ENCODE measurements around the gene WDR31. TPM values are rescaled to one million over a fixed set of nuclear protein-coding genes. Genes with fewer than 3 reads are reported as not detected.
A peak's percentile ranks its signal among the peaks of the same experiment; 100 is the strongest.

Gene WDR31
- polyA plus RNA-seq, 1 donor (not counting 4 experiments of a cell fraction or from before 2014, with no cell fraction given), result 0.94 TPM

DNA sequence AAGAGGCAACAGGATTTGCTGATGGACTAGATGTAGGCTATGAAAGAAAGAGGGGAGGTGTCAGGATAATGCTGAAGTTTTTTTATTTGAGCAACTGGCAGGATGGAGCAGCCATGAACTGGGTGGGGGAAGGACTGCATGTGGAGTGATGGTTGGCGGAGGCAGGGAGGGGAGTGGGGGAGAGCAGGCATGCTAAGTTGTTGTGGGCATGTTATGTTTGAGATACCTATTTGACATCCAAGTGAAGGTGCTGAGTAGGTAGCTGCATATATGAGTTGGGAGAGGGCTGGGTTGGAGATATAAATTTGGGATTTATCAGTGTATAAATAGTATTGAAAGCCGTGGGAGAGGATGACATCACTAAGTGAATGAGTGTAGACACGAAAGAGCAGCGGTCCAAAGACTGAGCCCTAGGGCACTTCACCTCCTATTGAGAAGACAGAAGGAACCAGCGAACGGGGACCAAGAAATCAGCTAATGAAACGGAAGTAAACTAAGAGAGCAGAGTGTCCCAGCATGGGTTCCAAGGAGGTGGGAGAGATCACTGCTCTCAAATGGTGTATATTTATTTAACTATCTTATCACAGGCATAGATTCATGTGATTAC is 16.7 kb upstream of the WDR31 start:
- Histone ChIP-seq H3K9me1 (ENCODE audit: control insufficient read depth, extremely low read depth, insufficient read depth, low read length) (no peaks in the 10 kb centered on the region), H3K36me3 (ENCODE audit: control insufficient read depth in 2 of 2, extremely low read depth in 1 of 2, insufficient read depth in 2 of 2, low read length in 2 of 2) (no peaks in the 10 kb centered on the region), H3K79me2 (ENCODE audit: control insufficient read depth, insufficient read depth, low read length) (no peaks in the 10 kb centered on the region), H3K9me3 (ENCODE audit: control insufficient read depth, low read depth, low read length) (no peaks in the 10 kb centered on the region), H3K4me2 (ENCODE audit: control insufficient read depth, extremely low read depth, insufficient read depth, low read depth, low read length) (no peak overlapping the region), H3K4me1 (ENCODE audit: control insufficient read depth, extremely low read depth, insufficient read depth, low read length) (peaks cover 7% of the 10 kb centered on the region), H4K20me1 (ENCODE audit: control insufficient read depth, extremely low read depth, insufficient read depth, low read length) (no peaks in the 10 kb centered on the region), H3K27me3 (ENCODE audit: control insufficient read depth, extremely low read depth, insufficient read depth, low read length) (no peaks in the 10 kb centered on the region), H3K27ac (ENCODE audit: control insufficient read depth, insufficient read depth, low read length) (no peak overlapping the region), H3K9ac (ENCODE audit: control insufficient read depth, extremely low read depth, insufficient read depth, low read length) (no peak overlapping the region), H2AFZ (ENCODE audit: control insufficient read depth, low read length) (no peak overlapping the region), H3K4me3 (ENCODE audit: control insufficient read depth in 2 of 3, extremely low read depth in 1 of 3, insufficient read depth in 2 of 3, low read depth in 1 of 3, low read length in 3 of 3) (no peak overlapping the region)
- dilution Hi-C loops (cut with MboI; ENCODE audit: extremely low pct_ligation_motif_present, low sequenced_read_pairs), result no loop called here
- no peak for TF ChIP-seq EZH2 (IDR thresholded peaks at IDR 0.05; ENCODE audit: low read length)
- TF ChIP-seq, protein P1, sequence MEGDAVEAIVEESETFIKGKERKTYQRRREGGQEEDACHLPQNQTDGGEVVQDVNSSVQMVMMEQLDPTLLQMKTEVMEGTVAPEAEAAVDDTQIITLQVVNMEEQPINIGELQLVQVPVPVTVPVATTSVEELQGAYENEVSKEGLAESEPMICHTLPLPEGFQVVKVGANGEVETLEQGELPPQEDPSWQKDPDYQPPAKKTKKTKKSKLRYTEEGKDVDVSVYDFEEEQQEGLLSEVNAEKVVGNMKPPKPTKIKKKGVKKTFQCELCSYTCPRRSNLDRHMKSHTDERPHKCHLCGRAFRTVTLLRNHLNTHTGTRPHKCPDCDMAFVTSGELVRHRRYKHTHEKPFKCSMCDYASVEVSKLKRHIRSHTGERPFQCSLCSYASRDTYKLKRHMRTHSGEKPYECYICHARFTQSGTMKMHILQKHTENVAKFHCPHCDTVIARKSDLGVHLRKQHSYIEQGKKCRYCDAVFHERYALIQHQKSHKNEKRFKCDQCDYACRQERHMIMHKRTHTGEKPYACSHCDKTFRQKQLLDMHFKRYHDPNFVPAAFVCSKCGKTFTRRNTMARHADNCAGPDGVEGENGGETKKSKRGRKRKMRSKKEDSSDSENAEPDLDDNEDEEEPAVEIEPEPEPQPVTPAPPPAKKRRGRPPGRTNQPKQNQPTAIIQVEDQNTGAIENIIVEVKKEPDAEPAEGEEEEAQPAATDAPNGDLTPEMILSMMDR (optimal IDR thresholded peaks at IDR 0.05 in 1 of 3, IDR thresholded peaks at IDR 0.05 in 1 of 3, conservative IDR thresholded peaks at IDR 0.05 in 1 of 3; ENCODE audit: extremely low read depth in 1 of 3, insufficient read depth in 2 of 3, low read length in 3 of 3), result no peak
- no peak for FAIRE-seq
- DNase-seq (ENCODE audit: low read depth, low spot score), result no peak

DNA sequence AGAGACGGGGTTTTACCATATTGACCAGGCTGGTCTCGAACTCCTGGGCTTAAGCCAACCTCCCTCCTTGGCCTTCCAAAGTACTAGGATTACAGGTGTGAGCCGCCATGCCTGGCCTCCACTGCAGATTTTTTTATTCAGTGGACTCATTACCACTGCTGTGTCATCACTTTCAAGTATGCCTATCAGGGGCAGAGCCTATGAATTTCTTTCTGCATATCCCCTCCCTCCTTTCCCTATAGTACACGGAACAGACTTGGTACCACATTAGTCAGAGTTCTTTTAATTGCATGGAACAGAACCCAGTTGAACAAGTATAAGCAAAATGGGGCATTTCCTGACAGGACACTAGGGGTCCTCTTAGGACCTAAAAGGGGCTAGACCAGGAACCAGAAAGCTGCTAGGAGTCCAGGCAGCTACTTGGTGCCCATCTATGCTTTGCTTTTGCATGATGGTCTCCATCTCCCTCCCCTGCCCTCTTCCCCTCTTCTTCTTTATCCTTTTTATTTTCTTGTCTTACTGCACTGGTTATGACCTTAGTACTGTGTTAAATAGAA is 15.0 kb upstream of the WDR31 start:
- Histone ChIP-seq H3K4me3 (ENCODE audit: control insufficient read depth in 2 of 3, extremely low read depth in 1 of 3, insufficient read depth in 2 of 3, low read depth in 1 of 3, low read length in 3 of 3) (no peak overlapping the region), H3K27ac (ENCODE audit: control insufficient read depth, insufficient read depth, low read length) (no peak overlapping the region), H3K4me1 (ENCODE audit: control insufficient read depth, extremely low read depth, insufficient read depth, low read length) (peaks cover 7% of the 10 kb centered on the region), H3K36me3 (ENCODE audit: control insufficient read depth in 2 of 2, extremely low read depth in 1 of 2, insufficient read depth in 2 of 2, low read length in 2 of 2) (no peaks in the 10 kb centered on the region), H4K20me1 (ENCODE audit: control insufficient read depth, extremely low read depth, insufficient read depth, low read length) (no peaks in the 10 kb centered on the region), H3K79me2 (ENCODE audit: control insufficient read depth, insufficient read depth, low read length) (no peaks in the 10 kb centered on the region), H3K27me3 (ENCODE audit: control insufficient read depth, extremely low read depth, insufficient read depth, low read length) (peaks cover 14% of the 10 kb centered on the region), H3K9me1 (ENCODE audit: control insufficient read depth, extremely low read depth, insufficient read depth, low read length) (no peaks in the 10 kb centered on the region), H3K9ac (ENCODE audit: control insufficient read depth, extremely low read depth, insufficient read depth, low read length) (no peak overlapping the region), H2AFZ (ENCODE audit: control insufficient read depth, low read length) (no peak overlapping the region), H3K4me2 (ENCODE audit: control insufficient read depth, extremely low read depth, insufficient read depth, low read depth, low read length) (no peak overlapping the region), H3K9me3 (ENCODE audit: control insufficient read depth, low read depth, low read length) (no peaks in the 10 kb centered on the region)
- FAIRE-seq, result no peak
- dilution Hi-C loops (cut with MboI; ENCODE audit: extremely low pct_ligation_motif_present, low sequenced_read_pairs), result no loop called here
- no peak for TF ChIP-seq EZH2 (IDR thresholded peaks at IDR 0.05; ENCODE audit: low read length)
- TF ChIP-seq, protein P1 (optimal IDR thresholded peaks at IDR 0.05 in 1 of 3, IDR thresholded peaks at IDR 0.05 in 1 of 3, conservative IDR thresholded peaks at IDR 0.05 in 1 of 3; ENCODE audit: extremely low read depth in 1 of 3, insufficient read depth in 2 of 3, low read length in 3 of 3), result peak in 1 of 3 experiments; percentile 7
- no peak for DNase-seq (ENCODE audit: low read depth, low spot score)

Measured in keratinocyte (primary cell).